Measurements from ENCODE around the gene BMP3. TPM values are rescaled to one million over a fixed set of nuclear protein-coding genes. Genes with fewer than 3 reads are reported as not detected.
A peak's percentile ranks its signal among the peaks of the same experiment; 100 is the strongest.

Gene BMP3
- total and polyA plus RNA-seq, 2 experiments from 2014 or later: 2.9 to 7.7 TPM

- no peaks in the 10 kb centered on the region for H3K36me3 ChIP-seq (replicated peaks; ENCODE audit: insufficient read depth, low read depth)
- TF ChIP-seq CTCF (IDR thresholded peaks at IDR 0.05; ENCODE audit: poor library complexity): no peak
- H3K9me2 ChIP-seq (replicated peaks; ENCODE audit: insufficient read depth): no peaks in the 10 kb centered on the region
- H2AFZ ChIP-seq: no peak overlapping the region
- H3K9me3 ChIP-seq (ENCODE audit: low read depth): no peaks in the 10 kb centered on the region
- no peaks in the 10 kb centered on the region for H3K27me3 ChIP-seq
- H3K4me3 ChIP-seq: no peak overlapping the region
- no peaks in the 10 kb centered on the region for H4K20me1 ChIP-seq (ENCODE audit: insufficient read depth, poor library complexity, severe bottlenecking)
- H3K27ac ChIP-seq: no peak overlapping the region
- no peak overlapping the region for H3K4me2 ChIP-seq
- WGBS (ENCODE audit: low lambda C conversion rate, missing lambda C conversion rate): 99% methylated on average over 5 of the region's 5 CpGs
- no peak for DNase-seq (ENCODE audit: low spot score)
- H3K79me2 ChIP-seq: no peaks in the 10 kb centered on the region
- H3K4me1 ChIP-seq (ENCODE audit: insufficient read depth): no peaks in the 10 kb centered on the region
Measured at GRCh38 chr4:81081156-81081555, 50.6 kb downstream of the BMP3 start.

GRCh38 chr4:81084029-81084428 lies 53.5 kb downstream of the BMP3 start:
- no peaks in the 10 kb centered on the region for H4K20me1 ChIP-seq (ENCODE audit: insufficient read depth, poor library complexity, severe bottlenecking)
- H3K79me2 ChIP-seq: no peaks in the 10 kb centered on the region
- H3K4me3 ChIP-seq: no peak overlapping the region
- H3K36me3 ChIP-seq (replicated peaks; ENCODE audit: insufficient read depth, low read depth): no peaks in the 10 kb centered on the region
- H2AFZ ChIP-seq: no peak overlapping the region
- TF ChIP-seq EZH2phosphoT487 (IDR thresholded peaks at IDR 0.05; ENCODE audit: low read depth, severe bottlenecking, unreplicated experiment) (no peak), EZH2 (IDR thresholded peaks at IDR 0.05; ENCODE audit: borderline replicate concordance) (no peak), CTCF (IDR thresholded peaks at IDR 0.05; ENCODE audit: poor library complexity) (no peak)
- no peak overlapping the region for H3K27ac ChIP-seq
- no peaks in the 10 kb centered on the region for H3K27me3 ChIP-seq
- no peaks in the 10 kb centered on the region for H3K9me3 ChIP-seq (ENCODE audit: low read depth)
- peak; percentile 23 for DNase-seq (ENCODE audit: low spot score)
- H3K9me2 ChIP-seq (replicated peaks; ENCODE audit: insufficient read depth): no peaks in the 10 kb centered on the region
- H3K4me2 ChIP-seq: no peak overlapping the region
- H3K4me1 ChIP-seq (ENCODE audit: insufficient read depth): no peaks in the 10 kb centered on the region

GRCh38 chr4:81084634-81085033 lies 54.1 kb downstream of the BMP3 start:
- Histone ChIP-seq H3K4me1 (ENCODE audit: insufficient read depth) (no peaks in the 10 kb centered on the region), H3K9me3 (ENCODE audit: low read depth) (no peaks in the 10 kb centered on the region), H3K36me3 (replicated peaks; ENCODE audit: insufficient read depth, low read depth) (no peaks in the 10 kb centered on the region), H3K27ac (no peak overlapping the region), H3K79me2 (no peaks in the 10 kb centered on the region), H3K27me3 (no peaks in the 10 kb centered on the region), H4K20me1 (ENCODE audit: insufficient read depth, poor library complexity, severe bottlenecking) (no peaks in the 10 kb centered on the region), H2AFZ (no peak overlapping the region), H3K9me2 (replicated peaks; ENCODE audit: insufficient read depth) (no peaks in the 10 kb centered on the region), H3K4me3 (no peak overlapping the region), H3K4me2 (no peak overlapping the region)
- DNase-seq (ENCODE audit: low spot score): no peak
- TF ChIP-seq CTCF (IDR thresholded peaks at IDR 0.05; ENCODE audit: poor library complexity) (no peak), EZH2phosphoT487 (IDR thresholded peaks at IDR 0.05; ENCODE audit: low read depth, severe bottlenecking, unreplicated experiment) (no peak), EZH2 (IDR thresholded peaks at IDR 0.05; ENCODE audit: borderline replicate concordance) (no peak)
- 66% methylated on average over 3 of the region's 3 CpGs for WGBS (ENCODE audit: low lambda C conversion rate, missing lambda C conversion rate)

GRCh38 chr4:81085291-81085690 lies 54.8 kb downstream of the BMP3 start:
- 81% methylated on average over 3 of the region's 3 CpGs for WGBS (ENCODE audit: low lambda C conversion rate, missing lambda C conversion rate)
- H4K20me1 ChIP-seq (ENCODE audit: insufficient read depth, poor library complexity, severe bottlenecking): no peaks in the 10 kb centered on the region
- H2AFZ ChIP-seq: no peak overlapping the region
- H3K4me2 ChIP-seq: no peak overlapping the region
- no peak for DNase-seq (ENCODE audit: low spot score)
- H3K79me2 ChIP-seq: no peaks in the 10 kb centered on the region
- H3K9me3 ChIP-seq (ENCODE audit: low read depth): no peaks in the 10 kb centered on the region
- no peaks in the 10 kb centered on the region for H3K4me1 ChIP-seq (ENCODE audit: insufficient read depth)
- H3K27me3 ChIP-seq: no peaks in the 10 kb centered on the region
- no peak for TF ChIP-seq CTCF (IDR thresholded peaks at IDR 0.05; ENCODE audit: poor library complexity)
- no peak for TF ChIP-seq EZH2phosphoT487 (IDR thresholded peaks at IDR 0.05; ENCODE audit: low read depth, severe bottlenecking, unreplicated experiment)
- no peak for TF ChIP-seq EZH2 (IDR thresholded peaks at IDR 0.05; ENCODE audit: borderline replicate concordance)
- H3K4me3 ChIP-seq: no peak overlapping the region
- no peaks in the 10 kb centered on the region for H3K9me2 ChIP-seq (replicated peaks; ENCODE audit: insufficient read depth)
- no peaks in the 10 kb centered on the region for H3K36me3 ChIP-seq (replicated peaks; ENCODE audit: insufficient read depth, low read depth)
- H3K27ac ChIP-seq: no peak overlapping the region
